GM12874 (cell line): ENCODE results near the gene MRPL9.
A peak's percentile ranks its signal among the peaks of the same experiment; 100 is the strongest.

Experiments
- CTCF ChIP-seq: IDR thresholded peaks from 2 replicates; pipeline ENCODE4 v1.5.1; 2011; ENCODE audit warnings: low read depth, mild to moderate bottlenecking, control low read depth, low read length, moderate library complexity; ENCODE audit not compliant: insufficient read depth

Gene MRPL9

GRCh38 chr1:151799179-151800022 is 36.1 kb upstream of the MRPL9 start:
- TF ChIP-seq CTCF: no peak

GRCh38 chr1:151798571-151798970 is 35.3 kb upstream of the MRPL9 start:
- TF ChIP-seq CTCF: no peak

GRCh38 chr1:151790940-151791651 is 27.8 kb upstream of the MRPL9 start:
- TF ChIP-seq CTCF: no peak

GRCh38 chr1:151790071-151790939 is 27.0 kb upstream of the MRPL9 start, which contains the start of gene TDRKH:
Gene TDRKH, minus strand, starts transcription at chr1:151790500. Its CDS starts 7,478 bp downstream, at chr1:151783022.
- TF ChIP-seq CTCF: peak; percentile 34

- no peak for TF ChIP-seq CTCF
Measured at GRCh38 chr1:151787689-151788088, 24.4 kb upstream of the MRPL9 start.

GRCh38 chr1:151783796-151784195 is 20.5 kb upstream of the MRPL9 start:
- TF ChIP-seq CTCF: no peak

GRCh38 chr1:151782741-151783140 is 19.4 kb upstream of the MRPL9 start:
- TF ChIP-seq CTCF: no peak
